KOPT-K1 (cell line): ENCODE data around the gene C1QTNF6.
A peak's percentile ranks its signal among the peaks of the same experiment; 100 is the strongest.
"Not testable (repeated sequence)": the region's sequence is repeated elsewhere in the genome, so short reads cannot be mapped to it uniquely, and the experiment has no call there.

Source experiments
- H3K27ac ChIP-seq: fragments of 200-600 bp; sonication (generic); 2 replicates; pipeline ENCODE4 v1.5.1; 2016; ENCODE audit warnings: antibody characterized with exemption, mild to moderate bottlenecking, low read depth, low read length; ENCODE audit not compliant: poor library complexity, severe bottlenecking
- H3K36me3 ChIP-seq: fragments of 200-600 bp; sonication (generic); 2 replicates; pipeline ENCODE4 v1.5.1; 2017; ENCODE audit warnings: antibody characterized with exemption, mild to moderate bottlenecking, low read length, moderate library complexity; ENCODE audit not compliant: insufficient read depth
- H3K9me3 ChIP-seq: fragments of 200-600 bp; sonication (generic); 2 replicates; pipeline ENCODE4 v1.5.1; 2017; ENCODE audit warnings: antibody characterized with exemption, low read length, mild to moderate bottlenecking; ENCODE audit not compliant: insufficient read depth, poor library complexity, severe bottlenecking

Gene C1QTNF6

GRCh38 chr22:37170689-37171405 lies 17.2 kb downstream of the C1QTNF6 start:
- H3K27ac ChIP-seq, H3K36me3 ChIP-seq, H3K9me3 ChIP-seq: not testable (repeated sequence)

DNA sequence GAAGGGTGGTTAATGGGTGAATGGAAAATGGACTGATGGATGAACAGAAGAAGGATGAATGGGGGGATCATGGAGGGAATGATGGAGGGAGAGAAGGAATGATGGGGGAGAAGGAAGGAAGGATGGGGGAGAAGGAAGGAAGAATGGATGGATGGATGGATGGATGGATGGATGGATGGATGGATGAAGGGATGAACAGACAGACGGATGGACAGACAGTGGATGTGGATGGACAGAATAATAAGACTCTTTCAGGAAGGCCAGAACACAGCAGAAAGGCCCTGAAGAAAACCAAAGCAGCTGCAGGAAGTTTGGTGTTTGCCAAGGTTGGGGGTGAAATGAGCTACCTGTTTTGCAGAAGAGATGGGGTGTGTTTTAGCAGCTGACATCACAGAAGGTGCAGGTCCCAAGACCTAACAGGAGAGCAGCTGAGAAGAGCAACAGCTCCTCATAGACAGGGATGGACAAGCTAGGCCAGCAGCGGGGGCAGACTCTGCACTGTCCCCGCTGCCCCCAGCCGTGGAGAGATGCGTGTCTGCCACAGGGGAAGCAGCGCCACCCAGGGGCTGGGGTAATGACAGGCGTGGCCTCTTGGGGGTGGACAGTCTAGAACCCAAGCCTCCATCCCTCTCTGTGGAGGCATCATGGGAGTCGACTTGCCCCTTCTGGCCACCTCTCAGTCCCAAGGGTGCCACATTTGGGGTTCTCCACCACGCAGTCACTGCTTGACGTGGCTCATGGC lies 17.9 kb downstream of the C1QTNF6 start:
- H3K9me3 ChIP-seq, result no peaks in the 10 kb centered on the region
- H3K36me3 ChIP-seq, result no peaks in the 10 kb centered on the region
- no peak overlapping the region for H3K27ac ChIP-seq

- Histone ChIP-seq H3K27ac (no peak overlapping the region), H3K9me3 (no peaks in the 10 kb centered on the region), H3K36me3 (no peaks in the 10 kb centered on the region)
These were observed 18.6 kb downstream of the C1QTNF6 start for GRCh38 chr22:37169406-37169805.

- Histone ChIP-seq H3K9me3 (no peaks in the 10 kb centered on the region), H3K27ac (no peak overlapping the region), H3K36me3 (no peaks in the 10 kb centered on the region)
These were observed 19.9 kb downstream of the C1QTNF6 start for GRCh38 chr22:37167981-37168647.

GRCh38 chr22:37167176-37167980 lies 20.7 kb downstream of the C1QTNF6 start:
- Histone ChIP-seq H3K36me3 (no peaks in the 10 kb centered on the region), H3K27ac (no peak overlapping the region)

DNA sequence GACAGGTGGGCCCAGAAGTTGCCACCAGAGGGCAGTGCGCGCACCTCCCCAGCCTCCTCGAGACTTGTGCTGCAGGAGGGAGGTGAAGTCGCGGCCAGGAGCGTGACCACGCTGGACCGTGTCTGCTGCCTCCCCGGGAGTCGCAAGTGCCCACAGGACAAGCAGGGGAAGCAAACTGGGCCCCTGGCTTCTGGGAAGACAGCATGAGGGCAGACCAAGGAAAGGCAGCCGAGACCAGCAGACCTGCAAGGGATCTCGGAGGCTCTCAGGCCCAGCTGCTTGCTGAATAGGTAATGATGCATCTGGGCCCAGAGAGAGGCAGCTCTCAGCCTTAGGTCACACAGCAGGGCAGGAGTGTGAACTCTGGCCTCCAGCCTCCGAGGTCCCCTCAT lies 21.4 kb downstream of the C1QTNF6 start:
- H3K27ac ChIP-seq, result no peak overlapping the region
- no peaks in the 10 kb centered on the region for H3K36me3 ChIP-seq
- H3K9me3 ChIP-seq, result peaks cover under 1% of the 10 kb centered on the region

More at GRCh38 chr22:37167176-37167980, 20.7 kb downstream of the C1QTNF6 start:
- H3K9me3 ChIP-seq, result no peaks in the 10 kb centered on the region

GRCh38 chr22:37165940-37166674 lies 21.9 kb downstream of the C1QTNF6 start:
- peaks cover 6% of the 10 kb centered on the region for H3K9me3 ChIP-seq
- H3K27ac ChIP-seq, result no peak overlapping the region
- no peaks in the 10 kb centered on the region for H3K36me3 ChIP-seq

- H3K36me3 ChIP-seq, result no peaks in the 10 kb centered on the region
- peaks cover 6% of the 10 kb centered on the region for H3K9me3 ChIP-seq
- no peak overlapping the region for H3K27ac ChIP-seq
These were observed 23.0 kb downstream of the C1QTNF6 start for GRCh38 chr22:37165066-37165465.

GRCh38 chr22:37164505-37164887 lies 23.6 kb downstream of the C1QTNF6 start:
- Histone ChIP-seq H3K9me3 (peaks cover 6% of the 10 kb centered on the region), H3K36me3 (no peaks in the 10 kb centered on the region), H3K27ac (no peak overlapping the region)

DNA sequence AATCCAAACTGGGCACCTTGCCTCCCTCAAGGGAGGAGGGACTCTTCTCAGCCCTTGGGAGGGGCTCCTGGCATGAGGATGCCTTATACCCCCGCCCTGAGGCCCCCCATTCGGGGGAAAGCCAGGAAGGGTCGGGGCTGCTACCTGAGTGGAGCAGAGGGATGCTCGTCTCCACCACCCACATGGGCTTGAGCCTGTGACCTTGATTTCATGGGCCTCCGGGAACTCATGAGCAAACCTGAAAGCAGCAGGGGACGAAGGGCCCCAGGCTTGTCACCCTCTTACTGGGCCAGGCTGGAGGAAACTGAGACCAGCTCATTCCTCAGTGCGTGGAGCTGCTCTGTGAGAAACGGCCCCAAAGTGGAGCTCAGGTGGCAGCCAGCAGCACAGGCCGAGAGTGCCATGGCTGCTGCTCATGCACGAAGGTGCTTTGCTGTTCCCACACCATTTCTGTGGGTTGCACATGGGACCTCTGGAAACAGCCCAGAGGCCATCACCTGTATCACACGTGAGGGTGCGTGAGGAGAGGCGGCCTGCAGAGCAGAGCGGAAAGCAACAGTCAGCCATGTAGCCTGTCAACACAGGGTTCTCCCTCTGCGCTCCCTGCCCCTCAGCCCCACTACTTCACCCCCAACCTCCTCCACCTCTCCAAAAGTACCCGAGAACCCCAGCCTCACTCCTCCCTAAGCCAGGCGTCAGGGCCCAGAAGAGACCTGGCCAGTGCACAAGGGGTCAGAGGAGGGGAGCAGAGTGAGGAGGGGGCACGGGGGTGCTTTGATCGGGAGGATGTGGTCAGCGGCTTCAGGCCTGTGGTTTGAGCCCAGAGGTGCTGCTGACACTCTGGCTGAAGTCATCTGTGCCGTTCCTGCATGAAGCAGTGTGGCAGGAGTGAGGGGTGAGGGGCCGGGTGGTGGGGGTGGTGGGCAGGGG lies 24.2 kb downstream of the C1QTNF6 start:
- H3K9me3 ChIP-seq, result peaks cover 6% of the 10 kb centered on the region
- no peak overlapping the region for H3K27ac ChIP-seq

GRCh38 chr22:37163096-37163489 lies 25.0 kb downstream of the C1QTNF6 start:
- H3K9me3 ChIP-seq, result peaks cover 6% of the 10 kb centered on the region
- peak overlapping the region; percentile 52 for H3K27ac ChIP-seq
- no peaks in the 10 kb centered on the region for H3K36me3 ChIP-seq

More for the DNA sequence above, 24.2 kb downstream of the C1QTNF6 start:
- H3K36me3 ChIP-seq, result no peaks in the 10 kb centered on the region

- no peaks in the 10 kb centered on the region for H3K36me3 ChIP-seq
- peak overlapping the region; percentile 52 for H3K27ac ChIP-seq
- H3K9me3 ChIP-seq, result peaks cover 6% of the 10 kb centered on the region
These were observed 25.6 kb downstream of the C1QTNF6 start for GRCh38 chr22:37162221-37163095.

DNA sequence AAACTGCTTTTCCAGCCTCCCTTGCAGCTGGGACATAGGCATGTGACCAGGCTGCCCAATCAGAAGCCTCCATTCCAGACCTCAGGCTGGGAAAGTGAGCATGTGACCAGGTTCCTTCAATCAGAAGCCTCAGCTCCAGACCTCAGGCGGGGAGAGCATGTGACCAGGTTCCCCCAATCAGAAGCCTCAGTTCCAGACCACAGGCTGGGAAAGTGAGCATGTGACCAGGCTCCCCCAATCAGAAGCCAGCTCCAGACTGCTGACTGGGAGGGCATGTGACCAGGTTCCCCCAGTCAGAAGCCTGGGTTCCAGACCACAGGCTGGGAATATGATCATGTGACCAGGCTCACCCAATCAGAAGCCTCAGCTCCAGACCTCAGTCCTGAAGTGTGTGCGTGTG lies 26.6 kb downstream of the C1QTNF6 start:
- H3K9me3 ChIP-seq, result peaks cover 6% of the 10 kb centered on the region
- H3K36me3 ChIP-seq, result no peaks in the 10 kb centered on the region
- H3K27ac ChIP-seq, result no peak overlapping the region
